Adipocyte (in vitro differentiated cells): Measurements from ENCODE around the gene ITPR2.
A peak's percentile ranks its signal among the peaks of the same experiment; 100 is the strongest.

Source experiments
- DNase-seq: peaks from one replicate; pipeline ENCODE4 v3.0.0-alpha.2; 2015; ENCODE audit warnings: low read depth
- H3K27me3 ChIP-seq: replicated peaks from 2 replicates; pipeline ENCODE4 v1.7.0; 2013; ENCODE audit warnings: mild to moderate bottlenecking, low read length, moderate library complexity; ENCODE audit not compliant: control insufficient read depth, insufficient read depth
- H3K36me3 ChIP-seq: 2 replicates; pipeline ENCODE4 v1.7.0; 2013; ENCODE audit warnings: low read length, mild to moderate bottlenecking, moderate library complexity; ENCODE audit not compliant: control insufficient read depth, insufficient read depth, severe bottlenecking
- H3K4me1 ChIP-seq: 2 replicates; pipeline ENCODE4 v1.7.0; 2013; ENCODE audit warnings: mild to moderate bottlenecking, low read length, moderate library complexity; ENCODE audit not compliant: control insufficient read depth, insufficient read depth
- H3K4me3 ChIP-seq: 2 replicates; pipeline ENCODE4 v1.7.0; 2013; ENCODE audit warnings: mild to moderate bottlenecking, low read length, moderate library complexity
- H3K9ac ChIP-seq: 2 replicates; pipeline ENCODE4 v1.7.0; 2013; ENCODE audit warnings: mild to moderate bottlenecking, low read length, moderate library complexity
- H3K9me3 ChIP-seq: 2 replicates; pipeline ENCODE4 v1.7.0; 2013; ENCODE audit warnings: mild to moderate bottlenecking, low read length, moderate library complexity; ENCODE audit not compliant: control insufficient read depth

Gene ITPR2

GRCh38 chr12:26694402-26694801 is 138.6 kb downstream of the ITPR2 start:
- no peak for DNase-seq
- Histone ChIP-seq H3K9ac (no peak overlapping the region), H3K4me1 (peaks cover 16% of the 10 kb centered on the region), H3K4me3 (no peak overlapping the region), H3K36me3 (peaks cover 28% of the 10 kb centered on the region), H3K27me3 (no peaks in the 10 kb centered on the region), H3K9me3 (no peaks in the 10 kb centered on the region)

- H3K27me3 ChIP-seq, result no peaks in the 10 kb centered on the region
- no peak overlapping the region for H3K9ac ChIP-seq
- no peaks in the 10 kb centered on the region for H3K9me3 ChIP-seq
- H3K36me3 ChIP-seq, result peaks cover 28% of the 10 kb centered on the region
- DNase-seq, result no peak
- H3K4me3 ChIP-seq, result no peak overlapping the region
- peaks cover 13% of the 10 kb centered on the region for H3K4me1 ChIP-seq
Observed at GRCh38 chr12:26692407-26692806, 140.6 kb downstream of the ITPR2 start.

- DNase-seq, result peak; percentile 94
- H3K36me3 ChIP-seq, result peaks cover 23% of the 10 kb centered on the region
Observed at GRCh38 chr12:26691234-26691970, 141.6 kb downstream of the ITPR2 start.

GRCh38 chr12:26690601-26691000 is 142.4 kb downstream of the ITPR2 start:
- peaks cover 16% of the 10 kb centered on the region for H3K36me3 ChIP-seq
- no peak overlapping the region for H3K4me3 ChIP-seq
- DNase-seq, result no peak
- H3K9ac ChIP-seq, result no peak overlapping the region
- H3K27me3 ChIP-seq, result no peaks in the 10 kb centered on the region
- H3K4me1 ChIP-seq, result peaks cover 13% of the 10 kb centered on the region
- H3K9me3 ChIP-seq, result no peaks in the 10 kb centered on the region

More at GRCh38 chr12:26691234-26691970, 141.6 kb downstream of the ITPR2 start:
- no peaks in the 10 kb centered on the region for H3K27me3 ChIP-seq
- no peaks in the 10 kb centered on the region for H3K9me3 ChIP-seq
- H3K4me1 ChIP-seq, result peaks cover 13% of the 10 kb centered on the region
- no peak overlapping the region for H3K9ac ChIP-seq
- no peak overlapping the region for H3K4me3 ChIP-seq

- Histone ChIP-seq H3K9me3 (no peaks in the 10 kb centered on the region), H3K36me3 (peaks cover 16% of the 10 kb centered on the region), H3K4me3 (no peak overlapping the region), H3K27me3 (no peaks in the 10 kb centered on the region), H3K4me1 (peaks cover 13% of the 10 kb centered on the region), H3K9ac (no peak overlapping the region)
- DNase-seq, result no peak
Observed at GRCh38 chr12:26689281-26689841, 143.6 kb downstream of the ITPR2 start.

GRCh38 chr12:26688344-26688904 is 144.6 kb downstream of the ITPR2 start:
- Histone ChIP-seq H3K9ac (no peak overlapping the region), H3K27me3 (no peaks in the 10 kb centered on the region), H3K36me3 (peaks cover 23% of the 10 kb centered on the region), H3K4me3 (no peak overlapping the region), H3K4me1 (peaks cover 13% of the 10 kb centered on the region), H3K9me3 (peaks cover 4% of the 10 kb centered on the region)
- no peak for DNase-seq

GRCh38 chr12:26686408-26686807 is 146.6 kb downstream of the ITPR2 start:
- Histone ChIP-seq H3K4me1 (peaks cover 6% of the 10 kb centered on the region), H3K27me3 (no peaks in the 10 kb centered on the region), H3K4me3 (no peak overlapping the region), H3K9ac (no peak overlapping the region), H3K36me3 (peaks cover 35% of the 10 kb centered on the region), H3K9me3 (peaks cover 8% of the 10 kb centered on the region)
- no peak for DNase-seq

- Histone ChIP-seq H3K27me3 (no peaks in the 10 kb centered on the region), H3K4me3 (no peak overlapping the region), H3K9ac (no peak overlapping the region), H3K9me3 (peaks cover 8% of the 10 kb centered on the region), H3K36me3 (peaks cover 39% of the 10 kb centered on the region), H3K4me1 (no peaks in the 10 kb centered on the region)
- DNase-seq, result no peak
Observed at GRCh38 chr12:26684101-26684500, 148.9 kb downstream of the ITPR2 start.

- no peaks in the 10 kb centered on the region for H3K4me1 ChIP-seq
- no peak overlapping the region for H3K4me3 ChIP-seq
- H3K27me3 ChIP-seq, result no peaks in the 10 kb centered on the region
- peaks cover 39% of the 10 kb centered on the region for H3K36me3 ChIP-seq
- no peak overlapping the region for H3K9ac ChIP-seq
- peaks cover 8% of the 10 kb centered on the region for H3K9me3 ChIP-seq
- DNase-seq, result no peak
Observed at GRCh38 chr12:26683443-26683842, 149.6 kb downstream of the ITPR2 start.

GRCh38 chr12:26680727-26681455 is 152.1 kb downstream of the ITPR2 start:
- peaks cover 44% of the 10 kb centered on the region for H3K36me3 ChIP-seq
- no peak overlapping the region for H3K4me3 ChIP-seq
- DNase-seq, result peak; percentile 55
- no peaks in the 10 kb centered on the region for H3K27me3 ChIP-seq
- peaks cover 8% of the 10 kb centered on the region for H3K9me3 ChIP-seq
- no peak overlapping the region for H3K9ac ChIP-seq
- H3K4me1 ChIP-seq, result no peaks in the 10 kb centered on the region
